K562 (cell line): Measurements from ENCODE around the gene NCKIPSD. TPM values are rescaled to one million over a fixed set of nuclear protein-coding genes. Genes with fewer than 3 reads are reported as not detected.
A peak's percentile ranks its signal among the peaks of the same experiment; 100 is the strongest.

Experiments
- ARID3B ChIP-seq: fragments of 250-450 bp; sonication (Bioruptor Pico); IDR thresholded peaks from 2 replicates; pipeline ENCODE4 v1.4.0; 2020; ENCODE audit warnings: borderline replicate concordance
- CAMTA2 ChIP-seq: fragments of 250-450 bp; sonication (Bioruptor Pico); conservative IDR thresholded peaks from 2 replicates; pipeline ENCODE4 v1.5.1; 2022
- CBX1 ChIP-seq: sonication (generic); IDR thresholded peaks from 2 replicates; pipeline ENCODE4 v1.6.1; 2016; ENCODE audit warnings: antibody characterized with exemption, low read depth, mild to moderate bottlenecking
- CEBPG ChIP-seq, 3 experiments: fragments of 200-800 bp in 1 of 3; sonication (Bioruptor generic) in 1 of 3; sonication (generic) in 1 of 3; formaldehyde crosslinking in 1 of 3; IDR thresholded peaks in 2 of 3; conservative IDR thresholded peaks in 1 of 3; 2 replicates each; pipeline versions ENCODE4 v1.6.1 to v1.8.0; 2016 to 2022; ENCODE audit warnings: missing compliant biosample characterization in 2 of 3, missing genetic modification characterization in 2 of 3, mild to moderate bottlenecking in 1 of 3, missing genetic modification reagents in 1 of 3
- CXXC5 ChIP-seq: fragments of 250-450 bp; sonication (Bioruptor Pico); IDR thresholded peaks from 2 replicates; pipeline ENCODE4 v1.8.0; 2022; ENCODE audit warnings: inconsistent platforms, mild to moderate bottlenecking, moderate library complexity
- FOS ChIP-seq: IDR thresholded peaks from 3 replicates; pipeline ENCODE4 v1.6.1; 2011; ENCODE audit not compliant: insufficient read length; ENCODE audit errors: extremely low read depth
- GABPB1 ChIP-seq: sonication (generic); formaldehyde crosslinking; IDR thresholded peaks from 2 replicates; pipeline ENCODE4 v1.8.0; 2022; ENCODE audit warnings: mild to moderate bottlenecking, missing genetic modification reagents
- MGA ChIP-seq: fragments of 450-650 bp; IDR thresholded peaks from 2 replicates; pipeline ENCODE4 v1.6.1; 2016; ENCODE audit warnings: mild to moderate bottlenecking, moderate library complexity
- NEUROD1 ChIP-seq: fragments of 150-350 bp; IDR thresholded peaks from 2 replicates; pipeline ENCODE4 v1.6.1; 2014; ENCODE audit warnings: borderline replicate concordance, low read length, low read depth; ENCODE audit not compliant: partially characterized antibody
- POLR2A ChIP-seq: fragments of 450-650 bp; conservative IDR thresholded peaks from 2 replicates; pipeline ENCODE4 v1.6.1; 2016
- POLR2G ChIP-seq: fragments of 200-400 bp; formaldehyde crosslinking; IDR thresholded peaks from 2 replicates; pipeline ENCODE4 v1.6.1; 2017; ENCODE audit warnings: low read depth, mild to moderate bottlenecking, antibody characterized with exemption, low read length, moderate library complexity
- SMAD2 ChIP-seq: fragments of 150-350 bp; IDR thresholded peaks from 2 replicates; pipeline ENCODE4 v1.6.1; 2014; ENCODE audit warnings: low read depth, mild to moderate bottlenecking, low read length
- TEAD4 ChIP-seq, 2 experiments: sonication (generic) in 1 of 2; formaldehyde crosslinking in 1 of 2; IDR thresholded peaks; 2 replicates each; pipeline versions ENCODE4 v1.6.1 to v1.8.0; 2012 to 2022; ENCODE audit warnings: borderline replicate concordance in 1 of 2, inconsistent platforms in 1 of 2, low read length in 1 of 2, mild to moderate bottlenecking in 1 of 2, missing genetic modification reagents in 1 of 2
- polyA plus RNA-seq, 8 experiments: library from polyadenylated mRNA; depleted of rRNA in 4 of 8; stranded (reverse) in 5 of 8; unstranded in 3 of 8; fragments of >200 nt; fragmentation: Nextera tagmentation in 2 of 8; fragmentation: Illumina TruSeq in 1 of 8; extraction: Ambion mirVana in 2 of 8; extraction: Trizol in 1 of 8; gene quantifications; 2 replicates each; pipeline versions ENCODE4 v1.2.1 to v1.2.3, GENCODE V29; 2011 to 2014; ENCODE audit warnings: inconsistent platforms in 1 of 8, missing spikeins in 1 of 8
- total RNA-seq, 7 experiments: library from RNA; depleted of rRNA in 6 of 7; stranded (reverse); fragments of >200 nt in 6 of 7; fragmentation: Illumina TruSeq in 2 of 7; extraction: Trizol in 2 of 7; gene quantifications; 2 replicates each; pipeline versions ENCODE4 v1.2.1 to v1.2.3, GENCODE V29; 2011 to 2021; ENCODE audit warnings: low replicate concordance in 1 of 7

NCKIPSD gene
- total and polyA plus RNA-seq, 9 of the 15 experiments (the other 6 are each of a cell fraction or from before 2014, with no cell fraction given), result 0.49 to 24.4 (median 12.3) TPM

- TF ChIP-seq CXXC5 (peak; percentile 78), ARID3B (CRISPR knock-in tag) (no peak), NEUROD1 (no peak), CEBPG (CRISPR knock-in tag; IDR thresholded peaks at IDR 0.05) (peak; percentile 27; the same call in 1 of the 2 replicates), CEBPG (tag; conservative IDR thresholded peaks at IDR 0.05 in 1 of 2, IDR thresholded peaks at IDR 0.05 in 1 of 2) (no peak), GABPB1 (CRISPR knock-in tag) (peak; percentile 54; the same call in 1 of the 2 replicates), MGA (peak; percentile 96), CAMTA2 (CRISPR knock-in tag) (0 out of 2 replicates have a peak, but pooled peaks have one; percentile 63), CBX1 (no peak), POLR2G (peak; percentile 87), FOS (peak; percentile 41), TEAD4 (IDR thresholded peaks at IDR 0.05; ENCODE audit: low read length) (peak; percentile 77), TEAD4 (CRISPR knock-in tag; IDR thresholded peaks at IDR 0.05; ENCODE audit: borderline replicate concordance) (peak; percentile 79), POLR2A (peak; percentile 81), SMAD2 (no peak)
Observed at GRCh38 chr3:48663489-48664312, 22.0 kb downstream of the NCKIPSD start (continued).
